DND-41 (cell line): ENCODE results near the gene SENP6.

ENCODE experiments used
- EZH2 ChIP-seq: IDR thresholded peaks from 3 replicates; pipeline ENCODE4 v1.6.1; 2012; ENCODE audit warnings: borderline replicate concordance, low read depth, mild to moderate bottlenecking, moderate library complexity, low read length, inconsistent platforms; ENCODE audit not compliant: severe bottlenecking
- TF ChIP-seq, protein P1 (sequence below): IDR thresholded peaks from 2 replicates; pipeline ENCODE4 v1.5.1; 2012; ENCODE audit warnings: borderline replicate concordance, low read length, moderate library complexity, mild to moderate bottlenecking; ENCODE audit not compliant: poor library complexity, severe bottlenecking; ENCODE audit errors: extremely low read depth

- no peak for TF ChIP-seq EZH2
- TF ChIP-seq, protein P1, sequence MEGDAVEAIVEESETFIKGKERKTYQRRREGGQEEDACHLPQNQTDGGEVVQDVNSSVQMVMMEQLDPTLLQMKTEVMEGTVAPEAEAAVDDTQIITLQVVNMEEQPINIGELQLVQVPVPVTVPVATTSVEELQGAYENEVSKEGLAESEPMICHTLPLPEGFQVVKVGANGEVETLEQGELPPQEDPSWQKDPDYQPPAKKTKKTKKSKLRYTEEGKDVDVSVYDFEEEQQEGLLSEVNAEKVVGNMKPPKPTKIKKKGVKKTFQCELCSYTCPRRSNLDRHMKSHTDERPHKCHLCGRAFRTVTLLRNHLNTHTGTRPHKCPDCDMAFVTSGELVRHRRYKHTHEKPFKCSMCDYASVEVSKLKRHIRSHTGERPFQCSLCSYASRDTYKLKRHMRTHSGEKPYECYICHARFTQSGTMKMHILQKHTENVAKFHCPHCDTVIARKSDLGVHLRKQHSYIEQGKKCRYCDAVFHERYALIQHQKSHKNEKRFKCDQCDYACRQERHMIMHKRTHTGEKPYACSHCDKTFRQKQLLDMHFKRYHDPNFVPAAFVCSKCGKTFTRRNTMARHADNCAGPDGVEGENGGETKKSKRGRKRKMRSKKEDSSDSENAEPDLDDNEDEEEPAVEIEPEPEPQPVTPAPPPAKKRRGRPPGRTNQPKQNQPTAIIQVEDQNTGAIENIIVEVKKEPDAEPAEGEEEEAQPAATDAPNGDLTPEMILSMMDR = no peak
These were observed 64.9 kb downstream of the SENP6 start for GRCh38 chr6:75666592-75666991.
